HL-60/S4 treated with retinoic acid at 250 ng/mL for 4 days and 3 days (cell line): Measurements from ENCODE around the gene ZNF726.
"Not testable (repeated sequence)": the region's sequence is repeated elsewhere in the genome, so short reads cannot be mapped to it uniquely, and the experiment has no call there.

ENCODE experiments used
- in situ Hi-C: fragments of 300-500 bp; cut with MboI; formaldehyde crosslinking; loops from 2 replicates; pipeline ENCODE4 v1.7.0; 2022; ENCODE audit warnings: low sequenced_read_pairs

ZNF726 gene

GRCh38 chr19:23914402-23915286, at the start of gene ZNF726:
ZNF726 (plus strand) TSS chr19:23914886; CDS start chr19:23914995, 109 bp downstream.
- in situ Hi-C loops: no loop called here

GRCh38 chr19:23867895-23868294, 46.8 kb upstream of the ZNF726 start:
- in situ Hi-C loops: no loop called here

GRCh38 chr19:23868630-23869029, 46.1 kb upstream of the ZNF726 start:
- in situ Hi-C loops: no loop called here

- in situ Hi-C loops: no loop called here
Measured at GRCh38 chr19:23872282-23872919, 42.3 kb upstream of the ZNF726 start.

GRCh38 chr19:23876261-23876660, 38.4 kb upstream of the ZNF726 start:
- in situ Hi-C loops: no loop called here

- in situ Hi-C loops: not testable (repeated sequence)
Measured at GRCh38 chr19:23876756-23877155, 37.9 kb upstream of the ZNF726 start.

- in situ Hi-C loops: no loop called here
Measured at GRCh38 chr19:23882493-23882892, 32.2 kb upstream of the ZNF726 start.

- in situ Hi-C loops: no loop called here
Measured at GRCh38 chr19:23884363-23884762, 30.3 kb upstream of the ZNF726 start.

GRCh38 chr19:23887642-23888041, 27.0 kb upstream of the ZNF726 start:
- in situ Hi-C loops: no loop called here

- in situ Hi-C loops: not testable (repeated sequence)
Measured at GRCh38 chr19:23896096-23896495, 18.6 kb upstream of the ZNF726 start.

- in situ Hi-C loops: no loop called here
Measured at GRCh38 chr19:23896912-23897311, 17.8 kb upstream of the ZNF726 start.

- in situ Hi-C loops: no loop called here
Measured at GRCh38 chr19:23901360-23901759, 13.3 kb upstream of the ZNF726 start.

GRCh38 chr19:23904406-23904805, 10.3 kb upstream of the ZNF726 start:
- in situ Hi-C loops: no loop called here

- in situ Hi-C loops: no loop called here
Measured at GRCh38 chr19:23905771-23906170, 8.9 kb upstream of the ZNF726 start.

GRCh38 chr19:23906835-23907234, 7.9 kb upstream of the ZNF726 start:
- in situ Hi-C loops: no loop called here

- in situ Hi-C loops: no loop called here
Measured at GRCh38 chr19:23908165-23908564, 6.5 kb upstream of the ZNF726 start.

GRCh38 chr19:23909222-23909621, 5.5 kb upstream of the ZNF726 start:
- in situ Hi-C loops: no loop called here

- in situ Hi-C loops: no loop called here
Measured at GRCh38 chr19:23913931-23914330, 755 bp upstream of the ZNF726 start.

- in situ Hi-C loops: no loop called here
Measured at GRCh38 chr19:23916991-23917390, 2.3 kb downstream of the ZNF726 start.

GRCh38 chr19:23917856-23918255, 3.2 kb downstream of the ZNF726 start:
- in situ Hi-C loops: no loop called here

GRCh38 chr19:23925285-23925684, 10.6 kb downstream of the ZNF726 start:
- in situ Hi-C loops: no loop called here

GRCh38 chr19:23932878-23933277, 18.2 kb downstream of the ZNF726 start:
- in situ Hi-C loops: no loop called here
